ENCODE results near the gene CERCAM. TPM values are rescaled to one million over a fixed set of nuclear protein-coding genes. Genes with fewer than 3 reads are reported as not detected.

CERCAM gene
- total and polyA plus RNA-seq, 2 experiments from 2014 or later = 525 to 596 TPM

DNA sequence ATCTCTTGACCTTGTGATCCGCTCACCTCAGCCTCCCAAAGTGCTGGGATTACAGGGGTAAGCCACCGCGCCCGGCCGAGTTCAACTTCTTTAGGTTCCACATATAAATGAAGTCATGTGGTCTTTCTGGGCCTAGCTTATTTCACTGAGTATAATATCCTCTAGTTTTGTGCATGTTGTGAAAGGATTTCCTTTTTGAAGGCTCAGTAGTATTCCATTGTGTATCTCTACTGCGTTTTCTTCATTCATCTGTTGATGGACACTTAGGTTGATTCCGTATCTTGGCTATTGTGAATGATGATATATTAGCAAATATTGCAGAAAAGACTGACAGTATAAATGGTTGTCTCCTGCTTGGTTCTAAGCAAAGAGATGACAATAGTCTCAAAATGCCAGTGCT, 55.2 kb downstream of the CERCAM start:
- WGBS, 2 experiments (ENCODE audit: low coverage in 1 of 2, low lambda C conversion rate in 2 of 2, missing lambda C conversion rate in 2 of 2) = 99% methylated on average over 7 of the region's 7 CpGs
- no peak overlapping the region for H3K27ac ChIP-seq
- no peak overlapping the region for H3K4me3 ChIP-seq
- no peaks in the 10 kb centered on the region for H3K79me2 ChIP-seq (ENCODE audit: insufficient read depth)
- peaks cover 17% of the 10 kb centered on the region; the same call in 1 of the 2 replicates for H3K36me3 ChIP-seq (ENCODE audit: low read depth)
- no peaks in the 10 kb centered on the region for H3K9me2 ChIP-seq (ENCODE audit: insufficient read depth)
- no peaks in the 10 kb centered on the region for H3F3A ChIP-seq (ENCODE audit: insufficient read depth)
- H4K20me1 ChIP-seq (ENCODE audit: insufficient read depth) = no peaks in the 10 kb centered on the region
- H3K27me3 ChIP-seq (replicated peaks; ENCODE audit: insufficient read depth) = no peaks in the 10 kb centered on the region
- no peak overlapping the region for H3K4me2 ChIP-seq (ENCODE audit: unreplicated experiment)
- in situ Hi-C loops (cut with MboI) = no loop called here
- DNase-seq = no peak
- H3K9ac ChIP-seq = no peak overlapping the region
- no peak for TF ChIP-seq EZH2 (IDR thresholded peaks at IDR 0.05; ENCODE audit: insufficient read depth, poor library complexity, severe bottlenecking)
- no peak for TF ChIP-seq EZH2phosphoT487 (IDR thresholded peaks at IDR 0.05; ENCODE audit: insufficient read depth, low read depth)
- H3K9me3 ChIP-seq (ENCODE audit: low read depth) = no peaks in the 10 kb centered on the region
- no peaks in the 10 kb centered on the region for H3K4me1 ChIP-seq (ENCODE audit: insufficient read depth)
- no peak overlapping the region for H2AFZ ChIP-seq

DNA sequence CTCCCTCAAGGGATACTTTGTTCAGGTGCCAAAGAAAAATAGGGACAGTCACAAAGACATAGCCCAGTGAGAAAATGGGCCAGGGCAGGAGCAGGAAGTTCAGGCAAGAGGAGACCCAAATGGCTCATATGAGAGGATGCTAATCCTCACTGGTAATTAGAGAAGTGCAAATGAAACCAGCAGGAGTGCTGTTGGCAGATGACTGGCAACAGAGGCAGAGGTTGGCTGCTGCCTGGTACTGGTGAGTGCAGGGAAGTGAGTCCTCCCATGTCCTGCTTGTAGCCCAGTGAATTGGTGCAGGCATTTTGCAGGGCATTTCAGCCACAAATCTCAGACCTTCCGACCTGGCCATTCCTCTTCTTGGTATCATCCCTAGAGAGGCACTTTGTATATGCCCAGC, 58.6 kb downstream of the CERCAM start:
- no peak for DNase-seq
- H3F3A ChIP-seq (ENCODE audit: insufficient read depth) = no peaks in the 10 kb centered on the region
- 100% methylated on average over 1 of the region's 1 CpG for WGBS, 2 experiments (ENCODE audit: low coverage in 1 of 2, low lambda C conversion rate in 2 of 2, missing lambda C conversion rate in 2 of 2)
- no peaks in the 10 kb centered on the region for H3K9me3 ChIP-seq (ENCODE audit: low read depth)
- H3K4me3 ChIP-seq = no peak overlapping the region
- H3K9me2 ChIP-seq (ENCODE audit: insufficient read depth) = no peaks in the 10 kb centered on the region
- no peaks in the 10 kb centered on the region for H3K4me1 ChIP-seq (ENCODE audit: insufficient read depth)
- no peak overlapping the region for H2AFZ ChIP-seq
- H3K27ac ChIP-seq = no peak overlapping the region
- H3K36me3 ChIP-seq (ENCODE audit: low read depth) = peaks cover 24% of the 10 kb centered on the region; the same call in 1 of the 2 replicates
- H3K4me2 ChIP-seq (ENCODE audit: unreplicated experiment) = no peak overlapping the region
- H3K79me2 ChIP-seq (ENCODE audit: insufficient read depth) = no peaks in the 10 kb centered on the region
- in situ Hi-C loops (cut with MboI) = no loop called here
- no peak overlapping the region for H3K9ac ChIP-seq
- no peaks in the 10 kb centered on the region for H3K27me3 ChIP-seq (replicated peaks; ENCODE audit: insufficient read depth)
- H4K20me1 ChIP-seq (ENCODE audit: insufficient read depth) = no peaks in the 10 kb centered on the region
- TF ChIP-seq EZH2 (IDR thresholded peaks at IDR 0.05; ENCODE audit: insufficient read depth, poor library complexity, severe bottlenecking) (no peak), EZH2phosphoT487 (IDR thresholded peaks at IDR 0.05; ENCODE audit: insufficient read depth, low read depth) (no peak)

- Histone ChIP-seq H3K36me3 (ENCODE audit: low read depth) (peaks cover 18% of the 10 kb centered on the region; the same call in 1 of the 2 replicates), H3K9me2 (ENCODE audit: insufficient read depth) (no peaks in the 10 kb centered on the region), H3F3A (ENCODE audit: insufficient read depth) (no peaks in the 10 kb centered on the region), H3K9me3 (ENCODE audit: low read depth) (no peaks in the 10 kb centered on the region), H4K20me1 (ENCODE audit: insufficient read depth) (no peaks in the 10 kb centered on the region), H3K4me2 (ENCODE audit: unreplicated experiment) (no peak overlapping the region), H3K4me1 (ENCODE audit: insufficient read depth) (no peaks in the 10 kb centered on the region), H3K79me2 (ENCODE audit: insufficient read depth) (no peaks in the 10 kb centered on the region), H3K27me3 (replicated peaks; ENCODE audit: insufficient read depth) (no peaks in the 10 kb centered on the region), H3K9ac (no peak overlapping the region), H3K4me3 (no peak overlapping the region), H3K27ac (no peak overlapping the region), H2AFZ (no peak overlapping the region)
- no peak for TF ChIP-seq EZH2 (IDR thresholded peaks at IDR 0.05; ENCODE audit: insufficient read depth, poor library complexity, severe bottlenecking)
- TF ChIP-seq EZH2phosphoT487 (IDR thresholded peaks at IDR 0.05; ENCODE audit: insufficient read depth, low read depth) = no peak
- in situ Hi-C loops (cut with MboI) = no loop called here
- 97 to 98% methylated on average over 10 of the region's 10 CpGs for WGBS, 2 experiments (ENCODE audit: low coverage in 1 of 2, low lambda C conversion rate in 2 of 2, missing lambda C conversion rate in 2 of 2)
- DNase-seq = no peak
These were observed 60.9 kb downstream of the CERCAM start for GRCh38 chr9:128481561-128481960.

GRCh38 chr9:128482186-128482585, 61.5 kb downstream of the CERCAM start:
- in situ Hi-C loops (cut with MboI) = no loop called here
- Histone ChIP-seq H3K27me3 (replicated peaks; ENCODE audit: insufficient read depth) (no peaks in the 10 kb centered on the region), H3K4me1 (ENCODE audit: insufficient read depth) (no peaks in the 10 kb centered on the region), H3K4me3 (no peak overlapping the region), H3K9me2 (ENCODE audit: insufficient read depth) (no peaks in the 10 kb centered on the region), H3K36me3 (ENCODE audit: low read depth) (peaks cover 20% of the 10 kb centered on the region; the same call in 1 of the 2 replicates), H3K4me2 (ENCODE audit: unreplicated experiment) (no peak overlapping the region), H3K79me2 (ENCODE audit: insufficient read depth) (no peaks in the 10 kb centered on the region), H4K20me1 (ENCODE audit: insufficient read depth) (no peaks in the 10 kb centered on the region), H3K9ac (no peak overlapping the region), H3F3A (ENCODE audit: insufficient read depth) (no peaks in the 10 kb centered on the region), H3K27ac (no peak overlapping the region), H3K9me3 (ENCODE audit: low read depth) (no peaks in the 10 kb centered on the region), H2AFZ (no peak overlapping the region)
- DNase-seq = no peak
- no peak for TF ChIP-seq EZH2phosphoT487 (IDR thresholded peaks at IDR 0.05; ENCODE audit: insufficient read depth, low read depth)
- no peak for TF ChIP-seq EZH2 (IDR thresholded peaks at IDR 0.05; ENCODE audit: insufficient read depth, poor library complexity, severe bottlenecking)
- WGBS, 2 experiments (ENCODE audit: low coverage in 1 of 2, low lambda C conversion rate in 2 of 2, missing lambda C conversion rate in 2 of 2) = 96 to 99% methylated on average over 7 of the region's 7 CpGs
